GM21737 (cell line): Measurements from ENCODE around the gene LOXL3.

Experiments used
- ATAC-seq: cut with Tn5 transposase; IDR thresholded peaks from one replicate; pipeline ENCODE4 v1.9.1; 2021; ENCODE audit warnings: mild to moderate bottlenecking, moderate library complexity; ENCODE audit not compliant: unreplicated experiment

Gene LOXL3

GRCh38 chr2:74553892-74554819 is at the start of gene LOXL3, which contains the start of gene DOK1:
LOXL3 (minus strand) TSS chr2:74553942; CDS start chr2:74552634, 1,308 bp downstream.
DOK1 (plus strand) TSS chr2:74554720; CDS start chr2:74554755, 35 bp downstream.
- peak; percentile 49 for ATAC-seq

- no peak for ATAC-seq
Observed at GRCh38 chr2:74602586-74603281, 49.0 kb upstream of the LOXL3 start.

- no peak for ATAC-seq
Observed at GRCh38 chr2:74599676-74600075, 45.9 kb upstream of the LOXL3 start.

GRCh38 chr2:74597410-74597809 is 43.7 kb upstream of the LOXL3 start:
- ATAC-seq, result no peak

- ATAC-seq, result no peak
Observed at GRCh38 chr2:74596584-74596983, 42.8 kb upstream of the LOXL3 start.

GRCh38 chr2:74593826-74594772 is 40.4 kb upstream of the LOXL3 start:
- no peak for ATAC-seq

GRCh38 chr2:74588664-74589063 is 34.9 kb upstream of the LOXL3 start:
- ATAC-seq, result no peak

GRCh38 chr2:74587664-74588277 is 34.0 kb upstream of the LOXL3 start:
- ATAC-seq, result peak; percentile 64

GRCh38 chr2:74585406-74586185 is 31.9 kb upstream of the LOXL3 start:
- ATAC-seq, result no peak

GRCh38 chr2:74584088-74584645 is 30.4 kb upstream of the LOXL3 start:
- ATAC-seq, result no peak

- ATAC-seq, result no peak
Observed at GRCh38 chr2:74583504-74583903, 29.8 kb upstream of the LOXL3 start.

- ATAC-seq, result no peak
Observed at GRCh38 chr2:74582184-74582583, 28.4 kb upstream of the LOXL3 start.

GRCh38 chr2:74581463-74581862 is 27.7 kb upstream of the LOXL3 start:
- no peak for ATAC-seq

- ATAC-seq, result no peak
Observed at GRCh38 chr2:74578408-74578807, 24.7 kb upstream of the LOXL3 start.

GRCh38 chr2:74577448-74577847 is 23.7 kb upstream of the LOXL3 start:
- ATAC-seq, result no peak

- no peak for ATAC-seq
Observed at GRCh38 chr2:74576863-74577229, 23.1 kb upstream of the LOXL3 start.

- no peak for ATAC-seq
Observed at GRCh38 chr2:74576211-74576862, 22.6 kb upstream of the LOXL3 start.

- ATAC-seq, result no peak
Observed at GRCh38 chr2:74575320-74575719, 21.6 kb upstream of the LOXL3 start.
